ENCODE data around the gene NTSR1. TPM values are rescaled to one million over a fixed set of nuclear protein-coding genes. Genes with fewer than 3 reads are reported as not detected.
A peak's percentile ranks its signal among the peaks of the same experiment; 100 is the strongest.
"Not testable (repeated sequence)": the region's sequence is repeated elsewhere in the genome, so short reads cannot be mapped to it uniquely, and the experiment has no call there.

NTSR1 gene
- polyA plus RNA-seq, 4 donors, result 0.34 to 1.2 TPM; not detected in 2

- H3K27ac ChIP-seq (ENCODE audit: low read depth in 1 of 3, low read length in 2 of 3), result no peak overlapping the region
- peaks cover 0 to 11% (median 2%) of the 10 kb centered on the region in 3 donors for H3K27me3 ChIP-seq (ENCODE audit: control insufficient read depth in 3 of 3, insufficient read depth in 3 of 3, low read length in 3 of 3)
- 20 to 22% (median 22%) methylated on average over 9 of the region's 9 CpGs for WGBS, 3 donors
- no peaks in the 10 kb centered on the region for H3K4me1 ChIP-seq (ENCODE audit: control insufficient read depth in 3 of 3, insufficient read depth in 2 of 3, low read depth in 1 of 3, low read length in 2 of 3)
- no peak for DNase-seq
- no peaks in the 10 kb centered on the region for H3K36me3 ChIP-seq (ENCODE audit: control insufficient read depth in 3 of 3, insufficient read depth in 2 of 3, low read depth in 1 of 3, low read length in 3 of 3)
- H3K9me3 ChIP-seq (ENCODE audit: control insufficient read depth in 2 of 2, insufficient read depth in 1 of 2, low read depth in 1 of 2, low read length in 1 of 2), result peaks cover 0 to 14% of the 10 kb centered on the region in 2 donors
- FAIRE-seq, result no peak
- no peak overlapping the region for H3K4me3 ChIP-seq (ENCODE audit: low read depth in 1 of 3, low read length in 3 of 3)
Observed at GRCh38 chr20:62678553-62678952, 30.1 kb upstream of the NTSR1 start.

GRCh38 chr20:62679978-62680589, 28.6 kb upstream of the NTSR1 start:
- H3K36me3 ChIP-seq (ENCODE audit: control insufficient read depth in 3 of 3, insufficient read depth in 2 of 3, low read depth in 1 of 3, low read length in 3 of 3), result no peaks in the 10 kb centered on the region
- peaks cover 0 to 5% (median 0%) of the 10 kb centered on the region in 3 donors for H3K4me1 ChIP-seq (ENCODE audit: control insufficient read depth in 3 of 3, insufficient read depth in 2 of 3, low read depth in 1 of 3, low read length in 2 of 3)
- no peak overlapping the region for H3K27ac ChIP-seq (ENCODE audit: low read depth in 1 of 3, low read length in 2 of 3)
- WGBS, 3 donors, result 91 to 96% (median 95%) methylated on average over 11 of the region's 11 CpGs
- DNase-seq (no peak), FAIRE-seq (no peak)
- peaks cover 0 to 14% of the 10 kb centered on the region in 2 donors for H3K9me3 ChIP-seq (ENCODE audit: control insufficient read depth in 2 of 2, insufficient read depth in 1 of 2, low read depth in 1 of 2, low read length in 1 of 2)
- H3K27me3 ChIP-seq (ENCODE audit: control insufficient read depth in 3 of 3, insufficient read depth in 3 of 3, low read length in 3 of 3), result peaks cover 0 to 11% (median 2%) of the 10 kb centered on the region in 3 donors
- no peak overlapping the region for H3K4me3 ChIP-seq (ENCODE audit: low read depth in 1 of 3, low read length in 3 of 3)

GRCh38 chr20:62682912-62683517, 25.6 kb upstream of the NTSR1 start:
- H3K9me3 ChIP-seq (ENCODE audit: control insufficient read depth in 2 of 2, insufficient read depth in 1 of 2, low read depth in 1 of 2, low read length in 1 of 2), result peaks cover 0 to 14% of the 10 kb centered on the region in 2 donors
- H3K27ac ChIP-seq (ENCODE audit: low read depth in 1 of 3, low read length in 2 of 3), result no peak overlapping the region
- FAIRE-seq (no peak), DNase-seq (no peak)
- H3K4me3 ChIP-seq (ENCODE audit: low read depth in 1 of 3, low read length in 3 of 3), result no peak overlapping the region
- H3K4me1 ChIP-seq (ENCODE audit: control insufficient read depth in 3 of 3, insufficient read depth in 2 of 3, low read depth in 1 of 3, low read length in 2 of 3), result peaks cover 0 to 14% (median 2%) of the 10 kb centered on the region in 3 donors
- 90 to 94% (median 91%) methylated on average over 30 of the region's 30 CpGs for WGBS, 3 donors
- no peaks in the 10 kb centered on the region for H3K36me3 ChIP-seq (ENCODE audit: control insufficient read depth in 3 of 3, insufficient read depth in 2 of 3, low read depth in 1 of 3, low read length in 3 of 3)
- H3K27me3 ChIP-seq (ENCODE audit: control insufficient read depth in 3 of 3, insufficient read depth in 3 of 3, low read length in 3 of 3), result peaks cover 0 to 12% (median 2%) of the 10 kb centered on the region in 3 donors

- DNase-seq, result not testable (repeated sequence)
- 97 to 98% (median 97%) methylated on average over 33 to 43 of the region's 52 CpGs for WGBS, 3 donors
Observed at GRCh38 chr20:62683660-62684322, 24.8 kb upstream of the NTSR1 start.

GRCh38 chr20:62684981-62685380, 23.7 kb upstream of the NTSR1 start:
- H3K4me3 ChIP-seq (ENCODE audit: low read depth in 1 of 3, low read length in 3 of 3), result no peak overlapping the region
- FAIRE-seq (no peak), DNase-seq (peak in 1 of 2 donors; percentile 14)
- H3K36me3 ChIP-seq (ENCODE audit: control insufficient read depth in 3 of 3, insufficient read depth in 2 of 3, low read depth in 1 of 3, low read length in 3 of 3), result no peaks in the 10 kb centered on the region
- 33 to 56% (median 51%) methylated on average over 9 to 12 of the region's 12 CpGs for WGBS, 3 donors
- H3K27ac ChIP-seq (ENCODE audit: low read depth in 1 of 3, low read length in 2 of 3), result no peak overlapping the region
- H3K4me1 ChIP-seq (ENCODE audit: control insufficient read depth in 3 of 3, insufficient read depth in 2 of 3, low read depth in 1 of 3, low read length in 2 of 3), result peaks cover 0 to 14% (median 2%) of the 10 kb centered on the region in 3 donors
- peaks cover 0 to 12% (median under 1%) of the 10 kb centered on the region in 3 donors for H3K27me3 ChIP-seq (ENCODE audit: control insufficient read depth in 3 of 3, insufficient read depth in 3 of 3, low read length in 3 of 3)
- peaks cover 0 to 9% of the 10 kb centered on the region in 2 donors for H3K9me3 ChIP-seq (ENCODE audit: control insufficient read depth in 2 of 2, insufficient read depth in 1 of 2, low read depth in 1 of 2, low read length in 1 of 2)

More at GRCh38 chr20:62683660-62684322, 24.8 kb upstream of the NTSR1 start:
- H3K27ac ChIP-seq (ENCODE audit: low read depth in 1 of 3, low read length in 2 of 3); H3K36me3 ChIP-seq (ENCODE audit: control insufficient read depth in 3 of 3, insufficient read depth in 2 of 3, low read depth in 1 of 3, low read length in 3 of 3); FAIRE-seq; H3K4me3 ChIP-seq (ENCODE audit: low read depth in 1 of 3, low read length in 3 of 3): not testable (repeated sequence)
- Histone ChIP-seq H3K27me3 (ENCODE audit: control insufficient read depth in 3 of 3, insufficient read depth in 3 of 3, low read length in 3 of 3) (peaks cover 0 to 12% (median 2%) of the 10 kb centered on the region in 3 donors), H3K4me1 (ENCODE audit: control insufficient read depth in 3 of 3, insufficient read depth in 2 of 3, low read depth in 1 of 3, low read length in 2 of 3) (peaks cover 0 to 14% (median 2%) of the 10 kb centered on the region in 3 donors), H3K9me3 (ENCODE audit: control insufficient read depth in 2 of 2, insufficient read depth in 1 of 2, low read depth in 1 of 2, low read length in 1 of 2) (peaks cover 0 to 14% of the 10 kb centered on the region in 2 donors)

- Histone ChIP-seq H3K9me3 (ENCODE audit: control insufficient read depth in 2 of 2, insufficient read depth in 1 of 2, low read depth in 1 of 2, low read length in 1 of 2) (no peaks in the 10 kb centered on the region), H3K4me3 (ENCODE audit: low read depth in 1 of 3, low read length in 3 of 3) (no peak overlapping the region), H3K4me1 (ENCODE audit: control insufficient read depth in 3 of 3, insufficient read depth in 2 of 3, low read depth in 1 of 3, low read length in 2 of 3) (peaks cover 0 to 14% (median 2%) of the 10 kb centered on the region in 3 donors), H3K27ac (ENCODE audit: low read depth in 1 of 3, low read length in 2 of 3) (peak overlapping the region in 1 of 3 donors; percentile 24), H3K27me3 (ENCODE audit: control insufficient read depth in 3 of 3, insufficient read depth in 3 of 3, low read length in 3 of 3) (peaks cover 0 to 12% (median 0%) of the 10 kb centered on the region in 3 donors), H3K36me3 (ENCODE audit: control insufficient read depth in 3 of 3, insufficient read depth in 2 of 3, low read depth in 1 of 3, low read length in 3 of 3) (no peaks in the 10 kb centered on the region)
- 6 to 18% (median 13%) methylated on average over 27 of the region's 27 CpGs for WGBS, 3 donors
- FAIRE-seq (no peak), DNase-seq (peak; percentile 50 to 58)
Observed at GRCh38 chr20:62685781-62686555, 22.7 kb upstream of the NTSR1 start.

- FAIRE-seq, result no peak
- 84 to 91% (median 86%) methylated on average over 36 to 37 of the region's 37 CpGs for WGBS, 3 donors
- H3K36me3 ChIP-seq (ENCODE audit: control insufficient read depth in 3 of 3, insufficient read depth in 2 of 3, low read depth in 1 of 3, low read length in 3 of 3), result no peaks in the 10 kb centered on the region
- no peak overlapping the region for H3K27ac ChIP-seq (ENCODE audit: low read depth in 1 of 3, low read length in 2 of 3)
- H3K4me3 ChIP-seq (ENCODE audit: low read depth in 1 of 3, low read length in 3 of 3), result no peak overlapping the region
- peaks cover 0 to 14% (median 2%) of the 10 kb centered on the region in 3 donors for H3K4me1 ChIP-seq (ENCODE audit: control insufficient read depth in 3 of 3, insufficient read depth in 2 of 3, low read depth in 1 of 3, low read length in 2 of 3)
- no peaks in the 10 kb centered on the region for H3K9me3 ChIP-seq (ENCODE audit: control insufficient read depth in 2 of 2, insufficient read depth in 1 of 2, low read depth in 1 of 2, low read length in 1 of 2)
- H3K27me3 ChIP-seq (ENCODE audit: control insufficient read depth in 3 of 3, insufficient read depth in 3 of 3, low read length in 3 of 3), result peaks cover 0 to 7% (median 0%) of the 10 kb centered on the region in 3 donors
- DNase-seq, result no peak
Observed at GRCh38 chr20:62686869-62687830, 21.5 kb upstream of the NTSR1 start.
